ENCODE measurements around the gene KIAA1614.

DNA sequence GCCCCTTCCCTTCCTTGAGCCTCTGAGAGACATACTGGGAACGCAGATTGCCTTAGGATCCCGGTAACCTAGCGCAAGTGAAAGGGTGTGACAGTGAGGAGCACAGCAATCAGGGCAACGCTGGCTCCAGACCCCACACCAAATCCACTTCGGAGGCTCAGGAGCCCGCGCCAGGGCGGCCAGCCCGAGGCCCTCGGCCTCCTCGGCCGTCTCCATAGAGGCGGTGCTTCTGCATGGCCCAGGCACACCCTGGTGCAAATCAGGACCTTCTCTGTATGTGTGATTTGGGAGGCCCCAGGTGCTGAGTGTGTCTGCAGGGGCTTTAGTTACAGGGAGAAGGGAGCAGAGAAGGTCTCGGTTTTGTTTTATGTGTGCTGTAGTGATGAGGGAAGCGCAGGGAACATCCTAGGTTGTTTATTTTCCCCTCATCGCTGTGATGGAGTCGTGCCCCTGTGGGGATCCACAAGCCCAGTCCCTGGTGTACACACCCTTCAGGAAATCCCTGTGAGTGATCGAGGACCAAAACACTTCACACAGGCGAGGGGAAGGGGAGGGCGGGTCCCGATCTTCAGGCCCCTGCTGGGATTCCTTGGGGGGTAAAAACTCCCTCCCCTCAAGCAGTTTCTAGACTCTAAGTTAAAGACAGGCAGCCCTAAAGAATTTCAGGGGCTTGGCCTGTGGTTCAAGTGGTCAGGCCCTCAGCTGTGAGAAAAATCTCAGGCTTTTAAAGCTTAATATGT lies 9.4 kb downstream of the KIAA1614 start:
- TF ChIP-seq CTCF (conservative IDR thresholded peaks at IDR 0.05) (no peak), EZH2 (IDR thresholded peaks at IDR 0.05; ENCODE audit: low read depth) (no peak)

Measured in PC-9 (cell line).